Head of caudate nucleus (tissue), 42 donors: Measurements from ENCODE around the gene VPS26B.

ENCODE experiments used
- DNase-seq, 42 donors: peaks; one replicate each; pipeline versions ENCODE4 v3.0.0 to v3.0.0-alpha.2; 2020 to 2021; ENCODE audit warnings: mixed read lengths in 7 of 42
- intact Hi-C: fragments of 100-400 bp; cut with DNase I; formaldehyde crosslinking; loops from one replicate; pipeline ENCODE4 v1.15.0; 2022

The VPS26B gene

DNA sequence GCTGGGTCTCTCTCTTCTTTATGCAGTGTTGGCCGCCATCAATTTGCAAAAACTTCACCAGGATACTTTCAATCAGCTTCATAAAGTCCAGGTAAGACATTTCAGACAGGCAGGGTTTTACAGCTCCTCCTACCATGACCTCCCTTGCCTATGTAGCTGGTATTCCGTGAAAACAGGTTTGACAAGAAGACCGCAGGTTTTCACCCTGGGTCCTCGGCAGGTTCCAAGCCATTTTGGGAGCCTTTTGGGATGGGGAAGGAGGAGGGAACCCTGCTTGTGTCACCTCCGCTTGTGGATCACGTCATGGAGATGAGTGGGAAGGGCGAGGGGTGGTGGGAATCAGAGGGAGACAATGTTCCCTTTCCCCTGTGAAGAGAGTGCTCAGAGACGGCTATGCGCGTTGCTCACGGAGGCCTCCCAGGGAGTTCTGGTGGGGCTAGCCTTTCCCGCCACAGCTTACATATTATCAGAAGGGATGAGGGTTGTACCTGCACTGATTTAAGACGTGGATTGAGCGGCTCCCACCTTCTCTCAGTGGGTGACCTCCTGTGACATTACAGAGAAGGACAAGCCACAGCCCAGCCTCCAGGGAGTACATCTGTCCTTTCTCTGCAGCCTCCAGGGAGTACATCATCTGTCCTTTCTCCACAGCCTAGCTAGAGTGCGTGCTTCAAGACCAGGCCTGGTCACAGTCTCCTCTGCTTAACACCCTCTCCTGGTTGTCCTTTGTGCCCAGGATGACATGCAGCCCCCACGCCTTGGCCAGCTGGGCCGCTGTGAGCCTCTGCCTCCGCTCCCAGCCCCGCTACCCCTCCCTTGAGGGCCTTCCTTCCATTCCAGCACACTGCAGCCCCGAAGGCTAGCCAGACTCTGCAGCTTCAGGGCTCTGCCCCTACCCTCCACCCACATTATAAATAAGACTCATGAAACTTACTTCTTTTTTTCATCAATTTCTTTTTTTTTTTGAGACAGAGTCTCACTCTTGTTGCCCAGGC is 68.9 kb downstream of the VPS26B start:
- intact Hi-C loops, result no loop called here
- DNase-seq, result no peak

DNA sequence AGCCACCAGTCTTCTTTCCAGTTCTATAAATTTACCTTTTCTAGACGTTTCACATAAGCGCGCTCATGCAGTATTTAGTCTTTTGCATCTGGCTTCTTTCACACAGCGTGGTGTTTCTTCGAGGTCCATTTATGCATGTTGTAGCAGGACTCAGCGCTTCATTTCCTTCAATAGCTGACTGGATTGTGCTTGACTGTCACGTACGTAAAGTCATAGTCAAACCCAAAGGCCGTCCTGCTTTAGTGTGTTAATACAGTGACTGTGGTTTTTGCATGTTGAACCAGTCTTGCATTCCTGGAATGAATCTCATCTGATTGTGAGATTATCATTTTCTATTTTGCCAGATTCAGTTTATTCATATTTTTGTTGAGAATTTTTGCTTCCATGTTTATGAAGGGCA is 70.2 kb downstream of the VPS26B start:
- no peak for DNase-seq
- intact Hi-C loops, result no loop called here
